GM12864 (cell line): ENCODE data around the gene LACC1.

Source experiments
- DNase-seq: peaks from one replicate; pipeline ENCODE4 v3.0.0-alpha.2; 2011; ENCODE audit warnings: low read depth
- H3K4me3 ChIP-seq: 2 replicates; pipeline ENCODE4 v1.5.1; 2011; ENCODE audit warnings: mild to moderate bottlenecking, low read depth, low read length, control low read depth
- TF ChIP-seq, protein P1 (sequence below): IDR thresholded peaks from 2 replicates; pipeline ENCODE4 v1.5.1; 2011; ENCODE audit warnings: low read depth, mild to moderate bottlenecking, moderate library complexity, low read length, control low read depth, inconsistent platforms; ENCODE audit errors: missing control alignments

The LACC1 gene

GRCh38 chr13:43920965-43921674, 41.4 kb downstream of the LACC1 start:
- DNase-seq, result no peak
- H3K4me3 ChIP-seq, result no peak overlapping the region
- TF ChIP-seq, protein P1, sequence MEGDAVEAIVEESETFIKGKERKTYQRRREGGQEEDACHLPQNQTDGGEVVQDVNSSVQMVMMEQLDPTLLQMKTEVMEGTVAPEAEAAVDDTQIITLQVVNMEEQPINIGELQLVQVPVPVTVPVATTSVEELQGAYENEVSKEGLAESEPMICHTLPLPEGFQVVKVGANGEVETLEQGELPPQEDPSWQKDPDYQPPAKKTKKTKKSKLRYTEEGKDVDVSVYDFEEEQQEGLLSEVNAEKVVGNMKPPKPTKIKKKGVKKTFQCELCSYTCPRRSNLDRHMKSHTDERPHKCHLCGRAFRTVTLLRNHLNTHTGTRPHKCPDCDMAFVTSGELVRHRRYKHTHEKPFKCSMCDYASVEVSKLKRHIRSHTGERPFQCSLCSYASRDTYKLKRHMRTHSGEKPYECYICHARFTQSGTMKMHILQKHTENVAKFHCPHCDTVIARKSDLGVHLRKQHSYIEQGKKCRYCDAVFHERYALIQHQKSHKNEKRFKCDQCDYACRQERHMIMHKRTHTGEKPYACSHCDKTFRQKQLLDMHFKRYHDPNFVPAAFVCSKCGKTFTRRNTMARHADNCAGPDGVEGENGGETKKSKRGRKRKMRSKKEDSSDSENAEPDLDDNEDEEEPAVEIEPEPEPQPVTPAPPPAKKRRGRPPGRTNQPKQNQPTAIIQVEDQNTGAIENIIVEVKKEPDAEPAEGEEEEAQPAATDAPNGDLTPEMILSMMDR, result no peak

GRCh38 chr13:43924549-43925245, 45.0 kb downstream of the LACC1 start:
- peak; percentile 35 for DNase-seq
- H3K4me3 ChIP-seq, result no peak overlapping the region
- TF ChIP-seq, protein P1, result no peak

DNA sequence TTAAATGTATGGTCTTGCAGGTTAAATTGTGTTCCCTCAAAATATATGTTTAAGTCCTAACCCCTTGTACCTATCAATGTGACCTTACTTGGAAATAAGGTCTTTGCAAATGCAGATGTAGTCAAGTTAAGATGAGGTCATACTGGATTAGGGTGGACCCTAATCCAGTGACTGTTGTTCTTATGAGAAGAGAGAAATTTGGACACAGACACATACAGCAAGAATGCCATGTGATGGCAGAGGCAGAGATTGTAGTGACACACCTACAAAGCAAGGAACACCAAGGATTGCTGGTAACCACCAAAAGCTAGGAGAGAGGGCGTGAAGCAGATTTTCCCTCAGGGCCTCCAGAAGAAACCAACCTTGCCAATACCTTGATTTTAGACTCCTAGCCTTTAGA, 50.2 kb downstream of the LACC1 start:
- DNase-seq, result no peak
- TF ChIP-seq, protein P1, result no peak
- no peak overlapping the region for H3K4me3 ChIP-seq

- TF ChIP-seq, protein P1, result no peak
- DNase-seq, result peak; percentile 44
- no peak overlapping the region for H3K4me3 ChIP-seq
These were observed 53.7 kb downstream of the LACC1 start for GRCh38 chr13:43933378-43933777.

DNA sequence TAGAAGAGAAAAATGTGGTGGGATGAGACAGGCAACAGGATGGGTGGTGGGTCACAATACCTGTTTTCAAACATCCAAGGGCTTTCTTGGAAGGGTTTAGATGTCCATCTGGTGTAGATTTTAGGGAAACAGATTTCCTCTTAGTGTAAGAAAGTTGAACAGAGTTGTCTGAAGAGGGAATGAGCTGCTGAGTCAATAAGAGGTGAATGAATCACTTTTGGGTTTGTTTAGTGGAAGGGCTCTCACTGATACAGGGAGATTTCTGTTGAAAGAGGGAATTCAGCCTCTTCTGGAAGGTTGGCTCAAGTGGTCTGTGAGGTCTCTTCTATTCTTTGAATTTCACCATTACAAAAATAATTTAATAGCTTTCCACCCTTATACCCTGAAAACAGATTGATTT, 54.6 kb downstream of the LACC1 start:
- H3K4me3 ChIP-seq, result no peak overlapping the region
- DNase-seq, result no peak
- TF ChIP-seq, protein P1, result no peak

- H3K4me3 ChIP-seq, result no peak overlapping the region
- no peak for DNase-seq
- TF ChIP-seq, protein P1, result no peak
These were observed 56.2 kb downstream of the LACC1 start for GRCh38 chr13:43935878-43936277.
